ENCODE results near the gene GOLT1A. TPM values are rescaled to one million over a fixed set of nuclear protein-coding genes. Genes with fewer than 3 reads are reported as not detected.

GOLT1A gene
- total and polyA plus RNA-seq, 2 of the 8 experiments (the other 6 are each of a cell fraction or from before 2014, with no cell fraction given): 7.5 to 8.5 TPM

DNA sequence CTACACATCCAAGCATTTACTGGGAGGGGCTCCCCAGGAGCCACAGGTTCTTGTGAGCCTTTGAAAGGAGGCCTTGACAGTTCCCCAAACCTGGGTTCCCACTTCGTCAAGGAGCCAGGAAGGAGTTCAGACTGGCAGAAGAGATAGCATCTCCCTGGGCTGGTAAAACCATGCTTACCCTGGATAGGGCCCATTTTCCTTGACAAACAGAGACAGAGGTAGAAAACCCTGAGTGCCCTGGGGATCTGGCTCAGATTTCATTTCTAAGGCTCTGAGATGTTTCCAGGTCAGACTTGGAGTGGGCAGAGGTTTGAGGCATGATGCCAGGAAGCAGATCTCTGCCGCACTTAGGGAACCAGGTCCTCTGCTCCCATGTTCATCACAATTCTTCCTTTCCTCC lies 64.7 kb downstream of the GOLT1A start (continued):
- TF ChIP-seq, protein P1, sequence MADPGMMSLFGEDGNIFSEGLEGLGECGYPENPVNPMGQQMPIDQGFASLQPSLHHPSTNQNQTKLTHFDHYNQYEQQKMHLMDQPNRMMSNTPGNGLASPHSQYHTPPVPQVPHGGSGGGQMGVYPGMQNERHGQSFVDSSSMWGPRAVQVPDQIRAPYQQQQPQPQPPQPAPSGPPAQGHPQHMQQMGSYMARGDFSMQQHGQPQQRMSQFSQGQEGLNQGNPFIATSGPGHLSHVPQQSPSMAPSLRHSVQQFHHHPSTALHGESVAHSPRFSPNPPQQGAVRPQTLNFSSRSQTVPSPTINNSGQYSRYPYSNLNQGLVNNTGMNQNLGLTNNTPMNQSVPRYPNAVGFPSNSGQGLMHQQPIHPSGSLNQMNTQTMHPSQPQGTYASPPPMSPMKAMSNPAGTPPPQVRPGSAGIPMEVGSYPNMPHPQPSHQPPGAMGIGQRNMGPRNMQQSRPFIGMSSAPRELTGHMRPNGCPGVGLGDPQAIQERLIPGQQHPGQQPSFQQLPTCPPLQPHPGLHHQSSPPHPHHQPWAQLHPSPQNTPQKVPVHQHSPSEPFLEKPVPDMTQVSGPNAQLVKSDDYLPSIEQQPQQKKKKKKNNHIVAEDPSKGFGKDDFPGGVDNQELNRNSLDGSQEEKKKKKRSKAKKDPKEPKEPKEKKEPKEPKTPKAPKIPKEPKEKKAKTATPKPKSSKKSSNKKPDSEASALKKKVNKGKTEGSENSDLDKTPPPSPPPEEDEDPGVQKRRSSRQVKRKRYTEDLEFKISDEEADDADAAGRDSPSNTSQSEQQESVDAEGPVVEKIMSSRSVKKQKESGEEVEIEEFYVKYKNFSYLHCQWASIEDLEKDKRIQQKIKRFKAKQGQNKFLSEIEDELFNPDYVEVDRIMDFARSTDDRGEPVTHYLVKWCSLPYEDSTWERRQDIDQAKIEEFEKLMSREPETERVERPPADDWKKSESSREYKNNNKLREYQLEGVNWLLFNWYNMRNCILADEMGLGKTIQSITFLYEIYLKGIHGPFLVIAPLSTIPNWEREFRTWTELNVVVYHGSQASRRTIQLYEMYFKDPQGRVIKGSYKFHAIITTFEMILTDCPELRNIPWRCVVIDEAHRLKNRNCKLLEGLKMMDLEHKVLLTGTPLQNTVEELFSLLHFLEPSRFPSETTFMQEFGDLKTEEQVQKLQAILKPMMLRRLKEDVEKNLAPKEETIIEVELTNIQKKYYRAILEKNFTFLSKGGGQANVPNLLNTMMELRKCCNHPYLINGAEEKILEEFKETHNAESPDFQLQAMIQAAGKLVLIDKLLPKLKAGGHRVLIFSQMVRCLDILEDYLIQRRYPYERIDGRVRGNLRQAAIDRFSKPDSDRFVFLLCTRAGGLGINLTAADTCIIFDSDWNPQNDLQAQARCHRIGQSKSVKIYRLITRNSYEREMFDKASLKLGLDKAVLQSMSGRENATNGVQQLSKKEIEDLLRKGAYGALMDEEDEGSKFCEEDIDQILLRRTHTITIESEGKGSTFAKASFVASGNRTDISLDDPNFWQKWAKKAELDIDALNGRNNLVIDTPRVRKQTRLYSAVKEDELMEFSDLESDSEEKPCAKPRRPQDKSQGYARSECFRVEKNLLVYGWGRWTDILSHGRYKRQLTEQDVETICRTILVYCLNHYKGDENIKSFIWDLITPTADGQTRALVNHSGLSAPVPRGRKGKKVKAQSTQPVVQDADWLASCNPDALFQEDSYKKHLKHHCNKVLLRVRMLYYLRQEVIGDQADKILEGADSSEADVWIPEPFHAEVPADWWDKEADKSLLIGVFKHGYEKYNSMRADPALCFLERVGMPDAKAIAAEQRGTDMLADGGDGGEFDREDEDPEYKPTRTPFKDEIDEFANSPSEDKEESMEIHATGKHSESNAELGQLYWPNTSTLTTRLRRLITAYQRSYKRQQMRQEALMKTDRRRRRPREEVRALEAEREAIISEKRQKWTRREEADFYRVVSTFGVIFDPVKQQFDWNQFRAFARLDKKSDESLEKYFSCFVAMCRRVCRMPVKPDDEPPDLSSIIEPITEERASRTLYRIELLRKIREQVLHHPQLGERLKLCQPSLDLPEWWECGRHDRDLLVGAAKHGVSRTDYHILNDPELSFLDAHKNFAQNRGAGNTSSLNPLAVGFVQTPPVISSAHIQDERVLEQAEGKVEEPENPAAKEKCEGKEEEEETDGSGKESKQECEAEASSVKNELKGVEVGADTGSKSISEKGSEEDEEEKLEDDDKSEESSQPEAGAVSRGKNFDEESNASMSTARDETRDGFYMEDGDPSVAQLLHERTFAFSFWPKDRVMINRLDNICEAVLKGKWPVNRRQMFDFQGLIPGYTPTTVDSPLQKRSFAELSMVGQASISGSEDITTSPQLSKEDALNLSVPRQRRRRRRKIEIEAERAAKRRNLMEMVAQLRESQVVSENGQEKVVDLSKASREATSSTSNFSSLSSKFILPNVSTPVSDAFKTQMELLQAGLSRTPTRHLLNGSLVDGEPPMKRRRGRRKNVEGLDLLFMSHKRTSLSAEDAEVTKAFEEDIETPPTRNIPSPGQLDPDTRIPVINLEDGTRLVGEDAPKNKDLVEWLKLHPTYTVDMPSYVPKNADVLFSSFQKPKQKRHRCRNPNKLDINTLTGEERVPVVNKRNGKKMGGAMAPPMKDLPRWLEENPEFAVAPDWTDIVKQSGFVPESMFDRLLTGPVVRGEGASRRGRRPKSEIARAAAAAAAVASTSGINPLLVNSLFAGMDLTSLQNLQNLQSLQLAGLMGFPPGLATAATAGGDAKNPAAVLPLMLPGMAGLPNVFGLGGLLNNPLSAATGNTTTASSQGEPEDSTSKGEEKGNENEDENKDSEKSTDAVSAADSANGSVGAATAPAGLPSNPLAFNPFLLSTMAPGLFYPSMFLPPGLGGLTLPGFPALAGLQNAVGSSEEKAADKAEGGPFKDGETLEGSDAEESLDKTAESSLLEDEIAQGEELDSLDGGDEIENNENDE (IDR thresholded peaks at IDR 0.05; ENCODE audit: insufficient replicate concordance, low read length): no peak
- TF ChIP-seq RBBP5 (IDR thresholded peaks at IDR 0.05; ENCODE audit: borderline replicate concordance, low read depth, low read length): no peak
- TF ChIP-seq BCL11A (IDR thresholded peaks at IDR 0.05; ENCODE audit: low read depth in 2 of 2, low read length in 2 of 2): no peak
